ENCODE data around the gene C6orf136.
A peak's percentile ranks its signal among the peaks of the same experiment; 100 is the strongest.
"Not testable (repeated sequence)": the region's sequence is repeated elsewhere in the genome, so short reads cannot be mapped to it uniquely, and the experiment has no call there.

The C6orf136 gene

DNA sequence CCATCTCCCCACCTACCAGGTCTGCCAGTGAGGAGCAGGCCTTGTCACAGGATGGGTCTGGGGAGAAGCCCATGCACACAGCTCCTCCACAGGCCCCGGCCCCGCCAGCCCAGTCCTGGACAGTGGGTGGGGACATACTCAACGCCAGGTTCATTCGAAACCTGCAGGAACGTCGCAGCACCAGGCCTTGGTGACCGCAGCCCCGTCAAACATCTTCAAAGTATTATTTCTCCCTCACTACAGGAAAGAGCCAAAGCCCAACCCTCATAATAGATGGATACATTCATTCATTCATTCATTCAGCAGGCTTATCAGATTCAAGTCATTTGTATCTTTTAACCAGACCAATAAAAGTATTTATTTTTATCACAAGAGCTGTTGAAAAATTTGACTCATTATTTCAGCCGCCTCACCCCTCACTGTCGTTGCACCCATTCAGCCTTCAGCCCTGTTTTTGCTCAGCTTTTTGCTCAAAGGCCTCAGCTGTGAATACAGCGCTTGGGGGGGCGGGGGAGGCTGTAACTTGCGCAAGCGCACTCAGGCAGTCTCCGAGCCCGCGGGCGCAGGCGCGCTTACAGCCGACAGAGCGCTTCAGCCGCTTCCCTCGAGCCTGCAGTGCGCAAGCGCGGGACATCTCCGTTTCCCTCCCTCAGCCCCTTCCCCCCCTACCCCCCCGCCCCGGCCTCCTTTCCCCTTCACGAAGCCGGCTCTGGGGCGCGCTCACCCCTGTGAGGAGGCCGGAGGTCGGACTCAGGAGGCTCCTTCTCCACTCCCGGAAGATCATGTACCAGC is at the start of gene C6orf136:
TSS of gene C6orf136 (plus strand) at position 684 of the 792 bp plus-strand sequence. CDS start at position 783, 99 bp downstream.
- Histone ChIP-seq H3K9me3 (ENCODE audit: low read length) (no peaks in the 10 kb centered on the region), H3K4me3 (ENCODE audit: low read length) (peak within 1 kb of the TSS; percentile 94), H3K4me1 (ENCODE audit: insufficient read depth, low read length) (peaks cover 16% of the 10 kb centered on the region), H3K36me3 (ENCODE audit: insufficient read depth, low read length) (peaks cover 47% of the 10 kb centered on the region), H3K27me3 (ENCODE audit: insufficient read depth, low read length) (no peaks in the 10 kb centered on the region), H2AFZ (ENCODE audit: low read depth, low read length) (peak within 1 kb of the TSS; percentile 90)

DNA sequence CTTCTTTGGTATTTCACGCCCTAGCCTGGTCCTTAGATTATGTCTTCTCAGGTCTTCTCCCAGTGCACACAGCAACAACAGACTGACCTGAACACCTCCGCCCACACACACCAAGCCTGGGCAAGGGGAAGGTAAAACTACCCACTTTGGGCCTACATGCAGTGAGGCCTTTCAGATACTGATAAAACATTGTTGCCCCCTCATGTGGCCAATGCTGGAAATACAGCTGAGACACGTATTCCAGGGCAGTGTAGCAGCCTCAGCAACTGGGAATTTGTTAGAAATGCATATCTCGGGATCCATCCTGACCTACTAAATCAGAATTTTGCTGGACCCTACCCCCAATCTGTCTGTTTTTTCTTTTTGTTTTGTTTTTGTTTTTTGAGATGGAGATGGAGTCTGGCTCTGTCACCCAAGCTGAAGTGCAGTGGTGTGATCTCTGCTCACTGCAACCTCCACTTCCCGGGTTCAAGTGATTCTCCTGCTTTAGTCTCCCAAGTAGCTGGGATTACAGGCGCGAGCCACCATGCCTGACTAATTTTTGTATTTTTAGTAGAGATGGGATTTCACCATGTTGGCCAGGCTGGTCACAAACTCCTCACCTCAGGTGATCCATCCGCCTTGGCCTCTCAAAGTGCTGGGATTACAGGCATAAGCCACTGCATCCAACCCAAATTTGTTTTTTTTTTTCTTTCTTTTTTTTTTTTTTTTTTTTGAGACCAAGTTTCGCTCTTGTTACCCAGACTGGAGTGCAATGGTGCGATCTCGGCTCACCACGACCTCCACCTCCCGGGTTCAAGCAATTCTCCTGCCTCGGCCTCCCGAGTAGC is 49.4 kb upstream of the C6orf136 start:
- H2AFZ ChIP-seq (ENCODE audit: low read depth, low read length); H3K9me3 ChIP-seq (ENCODE audit: low read length); H3K27me3 ChIP-seq (ENCODE audit: insufficient read depth, low read length); H3K4me1 ChIP-seq (ENCODE audit: insufficient read depth, low read length); H3K4me3 ChIP-seq (ENCODE audit: low read length): not testable (repeated sequence)
- H3K36me3 ChIP-seq (ENCODE audit: insufficient read depth, low read length) = peaks cover 46% of the 10 kb centered on the region

- Histone ChIP-seq H3K27me3 (ENCODE audit: insufficient read depth, low read length) (no peaks in the 10 kb centered on the region), H3K4me1 (ENCODE audit: insufficient read depth, low read length) (no peaks in the 10 kb centered on the region), H3K9me3 (ENCODE audit: low read length) (no peaks in the 10 kb centered on the region), H3K4me3 (ENCODE audit: low read length) (no peak overlapping the region), H2AFZ (ENCODE audit: low read depth, low read length) (no peak overlapping the region), H3K36me3 (ENCODE audit: insufficient read depth, low read length) (peaks cover 49% of the 10 kb centered on the region)
These were observed 47.9 kb upstream of the C6orf136 start for GRCh38 chr6:30598912-30599624.

- Histone ChIP-seq H3K9me3 (ENCODE audit: low read length) (no peaks in the 10 kb centered on the region), H3K27me3 (ENCODE audit: insufficient read depth, low read length) (no peaks in the 10 kb centered on the region), H2AFZ (ENCODE audit: low read depth, low read length) (no peak overlapping the region), H3K36me3 (ENCODE audit: insufficient read depth, low read length) (peaks cover 51% of the 10 kb centered on the region), H3K4me1 (ENCODE audit: insufficient read depth, low read length) (no peaks in the 10 kb centered on the region), H3K4me3 (ENCODE audit: low read length) (no peak overlapping the region)
These were observed 47.2 kb upstream of the C6orf136 start for GRCh38 chr6:30599625-30600324.

GRCh38 chr6:30600451-30600961 is 46.4 kb upstream of the C6orf136 start:
- Histone ChIP-seq H2AFZ (ENCODE audit: low read depth, low read length) (no peak overlapping the region), H3K36me3 (ENCODE audit: insufficient read depth, low read length) (peaks cover 53% of the 10 kb centered on the region), H3K4me3 (ENCODE audit: low read length) (no peak overlapping the region), H3K4me1 (ENCODE audit: insufficient read depth, low read length) (no peaks in the 10 kb centered on the region), H3K9me3 (ENCODE audit: low read length) (no peaks in the 10 kb centered on the region), H3K27me3 (ENCODE audit: insufficient read depth, low read length) (no peaks in the 10 kb centered on the region)

DNA sequence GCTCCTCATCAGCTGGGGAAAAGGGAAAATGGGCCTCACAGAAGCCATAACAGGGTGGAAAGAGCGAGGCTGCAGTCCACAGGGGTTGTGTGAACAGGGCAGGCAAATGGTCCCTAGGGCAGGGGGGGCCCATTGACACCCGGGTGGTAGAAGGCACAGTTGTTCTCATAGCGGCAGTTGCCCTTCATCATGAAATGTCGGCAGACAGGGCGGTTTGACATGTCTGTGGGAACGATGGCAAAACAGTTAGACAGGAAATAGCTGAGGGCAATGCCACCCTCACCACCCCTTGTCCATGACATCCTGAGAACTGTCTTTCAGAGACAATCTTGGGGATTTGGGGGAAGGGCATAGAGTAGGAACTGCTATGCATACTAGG is 45.5 kb upstream of the C6orf136 start:
- Histone ChIP-seq H3K27me3 (ENCODE audit: insufficient read depth, low read length) (no peaks in the 10 kb centered on the region), H3K4me3 (ENCODE audit: low read length) (no peak overlapping the region), H2AFZ (ENCODE audit: low read depth, low read length) (no peak overlapping the region), H3K4me1 (ENCODE audit: insufficient read depth, low read length) (no peaks in the 10 kb centered on the region), H3K36me3 (ENCODE audit: insufficient read depth, low read length) (peaks cover 61% of the 10 kb centered on the region), H3K9me3 (ENCODE audit: low read length) (no peaks in the 10 kb centered on the region)

- Histone ChIP-seq H3K27me3 (ENCODE audit: insufficient read depth, low read length) (no peaks in the 10 kb centered on the region), H3K4me1 (ENCODE audit: insufficient read depth, low read length) (no peaks in the 10 kb centered on the region), H2AFZ (ENCODE audit: low read depth, low read length) (no peak overlapping the region), H3K36me3 (ENCODE audit: insufficient read depth, low read length) (peaks cover 67% of the 10 kb centered on the region), H3K9me3 (ENCODE audit: low read length) (no peaks in the 10 kb centered on the region), H3K4me3 (ENCODE audit: low read length) (no peak overlapping the region)
These were observed 44.9 kb upstream of the C6orf136 start for GRCh38 chr6:30601815-30602641.

DNA sequence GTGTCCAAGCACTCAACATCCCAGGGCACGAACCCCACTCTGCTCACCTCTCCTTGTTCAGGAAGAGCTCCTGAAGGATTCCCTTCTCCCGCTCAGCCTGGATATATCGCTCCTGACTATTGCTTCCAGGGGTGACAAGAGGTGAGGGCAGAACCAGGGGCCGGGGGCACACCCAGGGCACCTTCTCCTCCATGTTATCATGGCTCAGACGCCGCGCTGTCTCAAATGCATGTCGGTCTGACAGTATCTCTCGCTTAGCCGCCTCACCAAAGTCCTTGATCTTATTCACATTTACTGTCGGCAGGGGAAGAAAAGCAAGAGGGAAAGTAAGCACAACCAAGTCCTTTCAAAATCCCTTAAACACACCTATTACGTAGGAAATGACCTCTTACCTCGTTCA is 43.0 kb upstream of the C6orf136 start:
- Histone ChIP-seq H2AFZ (ENCODE audit: low read depth, low read length) (no peak overlapping the region), H3K4me3 (ENCODE audit: low read length) (no peak overlapping the region), H3K36me3 (ENCODE audit: insufficient read depth, low read length) (peaks cover 85% of the 10 kb centered on the region), H3K9me3 (ENCODE audit: low read length) (no peaks in the 10 kb centered on the region), H3K4me1 (ENCODE audit: insufficient read depth, low read length) (no peaks in the 10 kb centered on the region), H3K27me3 (ENCODE audit: insufficient read depth, low read length) (no peaks in the 10 kb centered on the region)

DNA sequence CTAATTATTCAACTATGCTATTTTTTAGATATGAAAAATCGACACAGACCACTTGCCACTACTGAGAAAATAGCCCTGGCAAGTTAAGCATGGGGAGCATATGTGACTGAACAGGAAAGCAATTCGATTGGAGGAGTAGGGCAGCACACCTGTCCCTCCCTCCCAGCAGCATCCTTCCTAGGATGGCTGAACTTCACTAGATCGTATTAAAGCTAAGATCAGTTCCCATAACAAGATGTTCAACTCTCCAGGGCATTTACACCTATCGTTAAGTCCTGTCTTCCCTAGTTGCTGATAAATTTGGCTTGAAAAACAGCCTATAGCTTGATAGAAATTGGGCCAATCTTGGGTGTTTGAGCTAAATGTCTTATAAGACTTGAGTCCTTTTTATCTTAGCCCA is 36.9 kb upstream of the C6orf136 start:
- H3K4me1 ChIP-seq (ENCODE audit: insufficient read depth, low read length) = peaks cover 15% of the 10 kb centered on the region
- H2AFZ ChIP-seq (ENCODE audit: low read depth, low read length) = no peak overlapping the region
- H3K36me3 ChIP-seq (ENCODE audit: insufficient read depth, low read length) = peaks cover 66% of the 10 kb centered on the region
- H3K9me3 ChIP-seq (ENCODE audit: low read length) = no peaks in the 10 kb centered on the region
- H3K27me3 ChIP-seq (ENCODE audit: insufficient read depth, low read length) = no peaks in the 10 kb centered on the region
- no peak overlapping the region for H3K4me3 ChIP-seq (ENCODE audit: low read length)

- Histone ChIP-seq H3K27me3 (ENCODE audit: insufficient read depth, low read length) (no peaks in the 10 kb centered on the region), H3K4me1 (ENCODE audit: insufficient read depth, low read length) (peaks cover 22% of the 10 kb centered on the region), H2AFZ (ENCODE audit: low read depth, low read length) (no peak overlapping the region), H3K36me3 (ENCODE audit: insufficient read depth, low read length) (peaks cover 61% of the 10 kb centered on the region), H3K4me3 (ENCODE audit: low read length) (no peak overlapping the region), H3K9me3 (ENCODE audit: low read length) (no peaks in the 10 kb centered on the region)
These were observed 35.6 kb upstream of the C6orf136 start for GRCh38 chr6:30611150-30611855.

- H3K36me3 ChIP-seq (ENCODE audit: insufficient read depth, low read length) = peaks cover 61% of the 10 kb centered on the region
- no peak overlapping the region for H2AFZ ChIP-seq (ENCODE audit: low read depth, low read length)
- H3K9me3 ChIP-seq (ENCODE audit: low read length) = no peaks in the 10 kb centered on the region
- H3K4me1 ChIP-seq (ENCODE audit: insufficient read depth, low read length) = peaks cover 22% of the 10 kb centered on the region
- no peak overlapping the region for H3K4me3 ChIP-seq (ENCODE audit: low read length)
- H3K27me3 ChIP-seq (ENCODE audit: insufficient read depth, low read length) = no peaks in the 10 kb centered on the region
These were observed 35.1 kb upstream of the C6orf136 start for GRCh38 chr6:30611856-30612194.
